AG08396 (cell line): ENCODE results near the gene VSIR.

ENCODE experiments used
- DNase-seq: peaks from one replicate; pipeline ENCODE4 v3.0.0; 2012; ENCODE audit warnings: low spot score, mixed read lengths

VSIR gene

GRCh38 chr10:71747039-71747531 lies 26.2 kb downstream of the VSIR start:
- DNase-seq: no peak

- DNase-seq: no peak
Observed at GRCh38 chr10:71746344-71747037, 26.8 kb downstream of the VSIR start.

GRCh38 chr10:71745664-71746250 lies 27.6 kb downstream of the VSIR start:
- no peak for DNase-seq

GRCh38 chr10:71744897-71745663 lies 28.2 kb downstream of the VSIR start:
- no peak for DNase-seq

- DNase-seq: no peak
Observed at GRCh38 chr10:71743866-71744265, 29.5 kb downstream of the VSIR start.

- DNase-seq: no peak
Observed at GRCh38 chr10:71743089-71743838, 30.1 kb downstream of the VSIR start.

GRCh38 chr10:71742301-71743088 lies 30.8 kb downstream of the VSIR start:
- DNase-seq: no peak

- no peak for DNase-seq
Observed at GRCh38 chr10:71741671-71742070, 31.6 kb downstream of the VSIR start.

GRCh38 chr10:71741029-71741428 lies 32.3 kb downstream of the VSIR start:
- DNase-seq: no peak

GRCh38 chr10:71740069-71740653 lies 33.2 kb downstream of the VSIR start:
- peak; percentile 59 for DNase-seq

GRCh38 chr10:71739358-71739900 lies 33.9 kb downstream of the VSIR start:
- no peak for DNase-seq

- DNase-seq: no peak
Observed at GRCh38 chr10:71737834-71738197, 35.5 kb downstream of the VSIR start.

GRCh38 chr10:71737001-71737833 lies 36.1 kb downstream of the VSIR start:
- DNase-seq: no peak

GRCh38 chr10:71736570-71736952 lies 36.8 kb downstream of the VSIR start:
- DNase-seq: no peak

GRCh38 chr10:71735709-71736569 lies 37.4 kb downstream of the VSIR start:
- DNase-seq: no peak

- no peak for DNase-seq
Observed at GRCh38 chr10:71734797-71735196, 38.5 kb downstream of the VSIR start.

- DNase-seq: no peak
Observed at GRCh38 chr10:71731791-71732190, 41.5 kb downstream of the VSIR start.

GRCh38 chr10:71729161-71729636 lies 44.1 kb downstream of the VSIR start:
- DNase-seq: no peak
